Measurements from ENCODE around the gene RPL15. TPM values are rescaled to one million over a fixed set of nuclear protein-coding genes. Genes with fewer than 3 reads are reported as not detected.

The RPL15 gene
- total RNA-seq, 2 experiments from 2014 or later, result 1,598 to 1,775 TPM

DNA sequence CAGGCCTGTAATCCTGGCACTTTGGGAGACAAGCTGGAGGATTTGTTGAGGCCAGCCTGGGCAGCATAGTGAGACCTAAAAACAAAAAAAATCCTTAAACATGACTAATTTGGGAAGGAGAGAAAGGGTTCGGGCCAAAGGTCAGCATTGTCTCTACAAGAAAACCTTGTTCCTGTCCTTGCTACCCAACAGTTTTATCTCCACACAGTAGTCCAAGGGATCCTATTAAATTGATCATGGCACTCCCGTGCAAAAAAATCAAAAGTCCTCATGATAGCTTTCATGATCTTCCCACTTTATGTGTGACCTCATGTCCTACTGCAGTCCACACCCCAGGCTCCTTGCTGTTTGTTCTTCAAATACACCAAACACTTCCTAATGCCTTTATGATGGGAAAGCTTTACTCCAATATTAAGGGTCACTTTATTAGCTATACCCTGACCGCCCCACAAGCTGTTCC is 4.2 kb downstream of the RPL15 start:
- POLR2A ChIA-PET, result no interaction called here
- Mint-ChIP-seq H3K9me3 (no peaks in the 10 kb centered on the region), H3K4me3 (no peak overlapping the region), H3K27ac (no peak overlapping the region), H3K4me1 (peaks cover 30% of the 10 kb centered on the region), H3K36me3 (ENCODE audit: low read depth) (peaks cover 43% of the 10 kb centered on the region), H3K27me3 (no peaks in the 10 kb centered on the region)
- CTCF ChIA-PET, result interaction anchor here (1.0 to 1.4 kb wide), 4 partner anchors 23 to 55 kb away, joined by 3 to 4 read pairs (median 4); no protein-coding TSS in a partner anchor
- no peak for DNase-seq

DNA sequence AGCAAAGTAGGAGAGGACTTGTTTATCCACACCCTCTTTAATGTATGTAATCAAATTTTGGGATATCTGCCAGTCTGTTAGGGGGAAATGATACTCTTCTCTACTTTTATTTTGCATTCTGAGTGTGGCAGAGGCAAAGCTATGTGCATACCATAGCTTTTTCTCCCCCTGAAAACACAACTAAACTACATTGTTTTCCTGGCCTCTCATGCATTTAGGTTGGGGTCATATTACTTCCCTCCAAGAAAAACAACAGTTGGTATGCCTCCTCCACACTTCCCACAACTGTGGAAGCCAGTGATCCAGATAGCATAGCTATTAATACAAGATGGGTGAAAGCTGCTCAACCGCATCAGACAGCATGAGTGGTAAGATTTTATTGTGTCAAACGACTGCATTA is 6.9 kb downstream of the RPL15 start:
- no peak for DNase-seq
- CTCF ChIA-PET, result interaction anchor here (0.7 kb wide), 1 partner anchor 35 kb away, joined by 3 read pairs; no protein-coding TSS in a partner anchor
- peaks cover 26% of the 10 kb centered on the region for H3K36me3 Mint-ChIP-seq (ENCODE audit: low read depth)
- H3K4me3 Mint-ChIP-seq, result no peak overlapping the region
- H3K9me3 Mint-ChIP-seq, result no peaks in the 10 kb centered on the region
- H3K27me3 Mint-ChIP-seq, result no peaks in the 10 kb centered on the region
- H3K4me1 Mint-ChIP-seq, result peaks cover 18% of the 10 kb centered on the region
- H3K27ac Mint-ChIP-seq, result no peak overlapping the region
- POLR2A ChIA-PET, result no interaction called here

DNA sequence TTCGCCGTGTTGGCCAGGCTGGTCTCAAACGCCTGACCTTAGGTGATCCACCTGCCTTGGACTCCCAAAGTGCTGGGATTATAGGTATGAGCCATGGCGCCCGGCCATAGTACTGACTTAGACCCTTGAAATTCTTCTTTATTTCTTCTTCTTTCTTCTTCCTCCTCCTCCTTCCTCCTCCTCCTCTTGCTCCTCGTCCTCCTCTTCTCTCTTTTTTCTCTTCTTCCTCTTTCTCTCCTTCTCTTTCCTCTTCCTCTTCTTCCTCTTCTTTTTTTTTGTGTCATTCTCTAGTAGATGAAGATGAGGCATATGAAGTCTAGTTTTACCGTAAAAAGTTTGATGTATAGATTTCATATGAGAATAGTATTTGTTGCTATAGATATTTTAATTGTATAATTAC is 9.3 kb downstream of the RPL15 start:
- no peak overlapping the region for H3K27ac Mint-ChIP-seq
- H3K9me3 Mint-ChIP-seq, result no peaks in the 10 kb centered on the region
- H3K36me3 Mint-ChIP-seq (ENCODE audit: low read depth), result peaks cover 2% of the 10 kb centered on the region
- CTCF ChIA-PET, result interaction anchor here (0.6 kb wide), 1 partner anchor 249 kb away, joined by 3 read pairs; no protein-coding TSS in a partner anchor
- no peaks in the 10 kb centered on the region for H3K27me3 Mint-ChIP-seq
- POLR2A ChIA-PET, result no interaction called here
- no peak for DNase-seq
- H3K4me3 Mint-ChIP-seq, result no peak overlapping the region
- H3K4me1 Mint-ChIP-seq, result peaks cover 2% of the 10 kb centered on the region

DNA sequence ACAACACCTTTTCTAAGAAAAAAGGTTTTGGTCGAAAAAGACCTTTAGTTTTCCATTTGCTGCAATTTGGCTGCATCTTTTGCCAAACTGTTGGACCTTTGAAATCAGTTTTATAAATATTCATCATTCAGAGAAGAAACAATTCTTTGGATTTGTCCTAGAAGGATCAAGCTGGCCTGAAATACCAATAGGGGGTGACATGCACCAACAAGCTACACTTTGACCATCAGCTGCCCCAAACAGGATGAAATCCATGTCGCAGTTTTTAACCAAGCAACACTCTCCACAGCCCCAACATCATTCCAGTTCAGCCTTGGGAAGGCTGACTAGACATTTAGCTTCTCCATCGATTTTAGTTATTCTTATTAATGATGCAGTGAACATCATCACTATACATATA is 9.8 kb downstream of the RPL15 start:
- Mint-ChIP-seq H3K9me3 (no peaks in the 10 kb centered on the region), H3K27me3 (no peaks in the 10 kb centered on the region), H3K4me3 (no peak overlapping the region), H3K4me1 (peaks cover 5% of the 10 kb centered on the region), H3K27ac (no peak overlapping the region), H3K36me3 (ENCODE audit: low read depth) (no peaks in the 10 kb centered on the region)
- DNase-seq, result no peak
- CTCF ChIA-PET, result no interaction called here
- POLR2A ChIA-PET, result no interaction called here

DNA sequence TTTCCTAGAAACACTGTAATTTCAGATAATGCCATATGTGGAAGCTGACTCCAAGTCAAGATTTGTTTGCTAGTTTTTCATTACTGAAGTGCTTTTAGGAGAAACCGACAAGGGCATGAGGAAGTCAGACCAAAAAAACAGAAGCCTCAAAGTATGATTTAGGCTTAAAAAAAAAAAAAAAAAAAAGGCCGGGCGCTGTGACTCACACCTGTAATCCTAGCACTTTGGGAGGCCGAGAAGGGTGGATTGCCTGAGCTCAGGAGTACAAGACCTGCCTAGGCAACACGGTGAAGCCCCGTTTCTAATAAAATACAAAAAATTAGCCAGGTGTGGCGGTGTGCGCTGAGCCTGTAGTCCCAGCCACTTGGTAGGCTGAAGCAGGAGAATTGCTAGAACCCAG is 11.6 kb downstream of the RPL15 start:
- ChIA-PET POLR2A (no interaction called here), CTCF (interaction anchor here (1.1 kb wide), 1 partner anchor 11 kb away, joined by 3 read pairs; the partner anchor contains the start of gene RPL15)
- no peak overlapping the region for H3K4me3 Mint-ChIP-seq
- H3K27me3 Mint-ChIP-seq, result peaks cover 2% of the 10 kb centered on the region
- H3K4me1 Mint-ChIP-seq, result peaks cover 5% of the 10 kb centered on the region
- no peak overlapping the region for H3K27ac Mint-ChIP-seq
- no peaks in the 10 kb centered on the region for H3K9me3 Mint-ChIP-seq
- no peak for DNase-seq
- no peaks in the 10 kb centered on the region for H3K36me3 Mint-ChIP-seq (ENCODE audit: low read depth)

DNA sequence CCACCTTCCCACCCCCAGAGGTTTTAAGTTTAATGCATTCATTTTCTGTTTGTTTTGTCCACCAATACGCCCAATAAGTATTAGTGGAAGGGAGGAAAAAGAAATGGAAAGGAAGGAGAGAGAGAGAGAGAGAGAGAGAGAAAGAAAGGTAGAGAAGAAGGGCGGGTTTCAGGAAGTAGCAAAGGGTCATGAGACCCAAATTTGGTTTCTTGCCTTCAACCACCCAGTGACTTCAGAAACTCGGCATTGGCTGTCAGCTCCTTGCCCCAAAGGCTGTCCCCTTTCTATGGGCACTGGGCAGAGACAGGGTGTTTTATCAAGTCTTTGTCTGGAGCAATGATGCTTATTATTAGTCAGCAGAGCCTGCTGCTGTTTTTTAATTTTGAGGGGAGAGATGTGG is 14.7 kb downstream of the RPL15 start:
- no peak overlapping the region for H3K4me3 Mint-ChIP-seq
- no peaks in the 10 kb centered on the region for H3K9me3 Mint-ChIP-seq
- peaks cover 5% of the 10 kb centered on the region for H3K4me1 Mint-ChIP-seq
- DNase-seq, result no peak
- ChIA-PET CTCF (interaction anchor here (1.5 kb wide), 1 partner anchor 9 kb away, joined by 3 read pairs; no protein-coding TSS in a partner anchor), POLR2A (no interaction called here)
- H3K27me3 Mint-ChIP-seq, result peaks cover 3% of the 10 kb centered on the region
- H3K36me3 Mint-ChIP-seq (ENCODE audit: low read depth), result no peaks in the 10 kb centered on the region
- no peak overlapping the region for H3K27ac Mint-ChIP-seq

DNA sequence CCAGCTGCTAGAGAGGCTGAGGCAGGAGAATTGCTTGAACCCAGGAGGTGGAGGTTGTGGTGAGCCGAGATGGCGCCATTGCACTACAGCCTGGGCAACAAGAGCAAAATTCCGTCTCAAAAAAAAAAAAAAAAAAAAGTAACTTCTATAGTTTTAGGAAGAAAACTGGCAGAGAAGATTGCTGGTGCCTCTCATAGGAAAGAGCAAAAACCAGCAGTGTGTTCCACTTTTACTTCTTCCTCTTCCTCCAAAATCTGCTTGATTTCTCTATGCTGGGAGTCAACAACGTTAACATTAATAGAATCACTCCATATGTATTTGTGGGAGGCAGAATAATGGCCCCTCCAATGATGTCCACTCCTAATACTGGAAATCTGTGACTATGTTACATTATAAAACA is 15.6 kb downstream of the RPL15 start:
- CTCF ChIA-PET, result interaction anchor here (1.5 kb wide), 1 partner anchor 10 kb away, joined by 3 read pairs; no protein-coding TSS in a partner anchor
- Mint-ChIP-seq H3K27me3 (peaks cover 6% of the 10 kb centered on the region), H3K4me1 (peaks cover 5% of the 10 kb centered on the region), H3K27ac (no peak overlapping the region), H3K4me3 (no peak overlapping the region), H3K9me3 (no peaks in the 10 kb centered on the region), H3K36me3 (ENCODE audit: low read depth) (no peaks in the 10 kb centered on the region)
- POLR2A ChIA-PET, result no interaction called here
- no peak for DNase-seq

DNA sequence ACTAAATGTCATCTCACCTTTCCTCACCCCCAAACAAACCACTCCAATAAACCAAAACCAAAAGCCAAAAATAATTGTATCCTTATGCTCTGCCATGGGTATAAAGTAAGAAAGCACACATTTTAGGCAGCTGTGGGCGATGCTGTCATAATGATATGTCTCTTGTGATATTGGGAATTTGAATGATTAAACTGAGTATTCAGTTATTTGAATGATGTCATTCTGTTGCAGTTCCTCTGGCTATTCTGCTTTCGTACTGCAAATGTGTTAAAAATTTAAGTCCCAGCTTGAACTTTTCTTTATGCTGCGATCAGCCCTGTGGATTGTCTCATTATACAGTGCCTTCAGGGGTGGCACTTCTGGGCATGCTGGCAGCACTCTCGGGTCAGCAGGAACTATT is 17.3 kb downstream of the RPL15 start:
- CTCF ChIA-PET, result no interaction called here
- peaks cover 14% of the 10 kb centered on the region for H3K27me3 Mint-ChIP-seq
- no peaks in the 10 kb centered on the region for H3K9me3 Mint-ChIP-seq
- no peak for DNase-seq
- POLR2A ChIA-PET, result no interaction called here
- peaks cover 3% of the 10 kb centered on the region for H3K4me1 Mint-ChIP-seq
- H3K27ac Mint-ChIP-seq, result no peak overlapping the region
- no peaks in the 10 kb centered on the region for H3K36me3 Mint-ChIP-seq (ENCODE audit: low read depth)
- no peak overlapping the region for H3K4me3 Mint-ChIP-seq

DNA sequence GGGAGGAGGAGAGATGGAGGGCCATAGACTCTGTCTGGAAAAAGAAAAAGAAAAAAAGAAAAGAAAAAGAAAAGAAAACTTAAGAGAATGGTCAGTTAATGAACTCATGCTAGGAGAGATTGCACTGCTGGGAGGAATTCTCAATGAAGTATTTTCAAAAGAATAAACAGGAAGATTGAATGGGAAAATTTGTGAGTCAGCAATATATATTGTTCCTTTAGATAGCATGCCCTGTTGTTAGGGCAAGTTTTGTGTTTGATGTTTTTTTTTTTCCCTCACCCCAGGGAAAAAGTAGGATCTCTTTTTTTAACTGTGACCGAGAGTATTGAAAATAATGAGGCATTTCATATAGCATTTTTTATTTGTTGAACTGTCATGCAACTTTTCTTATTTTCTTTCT is 20.4 kb downstream of the RPL15 start:
- ChIA-PET POLR2A (no interaction called here), CTCF (interaction anchor here (0.9 kb wide), 1 partner anchor 7 kb away, joined by 3 read pairs; no protein-coding TSS in a partner anchor)
- DNase-seq, result no peak
- peaks cover 16% of the 10 kb centered on the region for H3K27me3 Mint-ChIP-seq
- H3K4me3 Mint-ChIP-seq, result no peak overlapping the region
- H3K9me3 Mint-ChIP-seq, result no peaks in the 10 kb centered on the region
- no peaks in the 10 kb centered on the region for H3K36me3 Mint-ChIP-seq (ENCODE audit: low read depth)
- H3K4me1 Mint-ChIP-seq, result no peaks in the 10 kb centered on the region
- no peak overlapping the region for H3K27ac Mint-ChIP-seq

DNA sequence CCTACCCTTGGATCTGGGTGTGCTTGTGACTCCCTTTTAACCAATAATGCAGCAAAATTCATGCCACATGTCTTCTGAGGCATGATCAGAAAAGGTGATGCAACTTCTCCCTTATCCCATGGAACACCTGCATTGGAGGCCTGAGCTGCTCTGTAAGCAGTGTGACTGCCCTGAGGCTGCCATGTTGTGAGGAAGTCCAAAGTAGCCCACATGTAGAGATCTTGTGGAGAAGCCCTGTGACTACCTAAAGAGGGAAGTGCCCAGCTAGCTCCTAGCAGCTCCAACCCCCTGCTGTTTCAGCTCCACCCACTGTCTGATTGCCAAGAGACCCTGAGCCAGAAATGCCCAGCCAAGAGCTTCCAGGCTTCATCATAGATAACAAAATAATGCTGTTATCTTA is 21.8 kb downstream of the RPL15 start:
- H3K4me1 Mint-ChIP-seq, result no peaks in the 10 kb centered on the region
- H3K4me3 Mint-ChIP-seq, result no peak overlapping the region
- H3K27ac Mint-ChIP-seq, result no peak overlapping the region
- no peaks in the 10 kb centered on the region for H3K9me3 Mint-ChIP-seq
- H3K36me3 Mint-ChIP-seq (ENCODE audit: low read depth), result no peaks in the 10 kb centered on the region
- H3K27me3 Mint-ChIP-seq, result peaks cover 25% of the 10 kb centered on the region
- ChIA-PET CTCF (no interaction called here), POLR2A (no interaction called here)
- no peak for DNase-seq

DNA sequence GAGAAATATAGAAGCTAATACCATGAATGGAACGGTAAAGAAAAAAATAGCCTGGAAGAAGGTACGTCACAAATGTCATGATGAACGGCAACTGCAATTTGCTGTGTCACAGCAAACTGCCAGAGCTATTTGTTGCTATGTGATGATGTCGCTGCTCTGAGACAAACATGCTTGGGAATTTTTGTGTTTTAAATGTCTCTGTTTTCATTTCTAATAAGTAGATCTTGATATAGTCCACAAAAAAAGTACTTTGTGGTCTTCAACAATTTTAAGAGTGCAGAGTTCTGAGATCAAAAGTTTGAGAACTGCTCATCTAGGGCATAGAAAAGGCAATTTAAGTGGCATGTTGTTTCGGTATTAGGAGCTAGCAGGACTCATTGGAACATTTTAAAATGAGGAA is 23.8 kb downstream of the RPL15 start:
- H3K27ac Mint-ChIP-seq, result no peak overlapping the region
- POLR2A ChIA-PET, result interaction anchor here (0.6 to 1.0 kb wide), 3 partner anchors 15 to 1655 kb away, joined by 3 to 5 read pairs (median 3); partner anchors contain the start of genes NKIRAS1 and RPL15
- no peaks in the 10 kb centered on the region for H3K9me3 Mint-ChIP-seq
- CTCF ChIA-PET, result no interaction called here
- peaks cover 33% of the 10 kb centered on the region for H3K27me3 Mint-ChIP-seq
- H3K4me3 Mint-ChIP-seq, result no peak overlapping the region
- H3K4me1 Mint-ChIP-seq, result peaks cover 8% of the 10 kb centered on the region
- no peaks in the 10 kb centered on the region for H3K36me3 Mint-ChIP-seq (ENCODE audit: low read depth)
- DNase-seq, result no peak

DNA sequence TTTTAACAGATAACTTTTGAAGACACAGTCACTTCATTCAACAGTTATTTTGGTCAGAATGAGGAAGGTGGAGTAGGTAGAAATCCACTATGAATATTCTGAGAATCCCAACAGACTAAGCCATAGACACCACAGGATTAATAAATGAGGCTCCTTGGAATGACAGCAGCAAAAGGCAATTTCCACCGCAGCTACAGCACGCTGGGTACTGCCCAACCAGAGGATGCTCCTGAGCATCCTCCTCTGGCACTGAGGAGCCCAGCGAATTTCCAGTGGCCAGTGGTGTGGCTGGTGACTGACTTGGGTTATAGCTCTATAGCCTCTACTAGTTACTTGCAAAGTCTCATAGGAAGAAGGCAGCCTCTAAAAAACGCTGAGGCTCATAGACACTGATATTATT is 24.5 kb downstream of the RPL15 start:
- no peak for DNase-seq
- CTCF ChIA-PET, result no interaction called here
- Mint-ChIP-seq H3K9me3 (no peaks in the 10 kb centered on the region), H3K27ac (no peak overlapping the region), H3K4me3 (no peak overlapping the region), H3K27me3 (peaks cover 33% of the 10 kb centered on the region), H3K4me1 (peaks cover 8% of the 10 kb centered on the region), H3K36me3 (ENCODE audit: low read depth) (no peaks in the 10 kb centered on the region)
- POLR2A ChIA-PET, result no interaction called here

DNA sequence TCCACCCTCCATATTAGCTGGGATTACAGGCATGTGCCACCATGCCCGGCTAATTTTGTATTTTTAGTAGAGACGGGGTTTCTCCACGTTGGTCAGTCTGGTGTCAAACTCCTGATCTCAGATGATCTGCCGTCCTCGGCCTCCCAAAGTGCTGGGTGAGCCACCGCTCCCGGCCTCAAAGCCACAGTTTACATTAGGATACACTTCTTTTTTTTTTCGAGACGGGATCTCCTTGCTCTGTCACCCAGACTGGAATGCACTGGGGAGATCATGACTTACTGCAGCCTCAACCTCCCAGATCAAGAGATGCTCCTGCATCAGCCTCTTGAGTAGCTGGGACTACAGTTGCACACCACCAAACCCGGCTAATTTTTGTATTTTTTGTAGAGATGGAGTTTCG is 25.6 kb downstream of the RPL15 start:
- no peak overlapping the region for H3K27ac Mint-ChIP-seq
- no peak overlapping the region for H3K4me3 Mint-ChIP-seq
- no peaks in the 10 kb centered on the region for H3K9me3 Mint-ChIP-seq
- no peaks in the 10 kb centered on the region for H3K36me3 Mint-ChIP-seq (ENCODE audit: low read depth)
- no peak for DNase-seq
- CTCF ChIA-PET, result interaction anchor here (0.7 kb wide), 1 partner anchor 54 kb away, joined by 5 read pairs; no protein-coding TSS in a partner anchor
- H3K4me1 Mint-ChIP-seq, result peaks cover 12% of the 10 kb centered on the region
- H3K27me3 Mint-ChIP-seq, result peaks cover 30% of the 10 kb centered on the region
- POLR2A ChIA-PET, result no interaction called here
